Measurements from ENCODE around the gene PLBD1. TPM values are rescaled to one million over a fixed set of nuclear protein-coding genes. Genes with fewer than 3 reads are reported as not detected.

Gene PLBD1
- total and polyA plus RNA-seq, 4 donors, result 1.4 to 7.5 (median 4.2) TPM

- H3K4me1 ChIP-seq (ENCODE audit: control insufficient read depth in 4 of 4, insufficient read depth in 4 of 4, low read length in 3 of 4), result peaks cover 0 to 6% (median 2%) of the 10 kb centered on the region in 4 donors
- H3K27ac ChIP-seq (ENCODE audit: low read depth in 1 of 2, low read length in 2 of 2), result no peak overlapping the region
- no peak overlapping the region for H3K4me3 ChIP-seq (ENCODE audit: low read depth in 1 of 3, low read length in 3 of 3)
- no peaks in the 10 kb centered on the region for H3K36me3 ChIP-seq (ENCODE audit: control insufficient read depth in 4 of 4, insufficient read depth in 3 of 4, low read depth in 1 of 4, low read length in 3 of 4)
- TF ChIP-seq TAF1 (conservative IDR thresholded peaks at IDR 0.05), result no peak
- no peak for TF ChIP-seq MAX (IDR thresholded peaks at IDR 0.05)
- TF ChIP-seq ATF3 (IDR thresholded peaks at IDR 0.05), result no peak
- TF ChIP-seq HNF4G (IDR thresholded peaks at IDR 0.05), result no peak
- no peak for TF ChIP-seq FOXA1 (IDR thresholded peaks at IDR 0.05)
- no peak for TF ChIP-seq GABPA (IDR thresholded peaks at IDR 0.05 in 1 of 2, conservative IDR thresholded peaks at IDR 0.05 in 1 of 2)
- no peak for TF ChIP-seq RXRA (IDR thresholded peaks at IDR 0.05)
- no peak for TF ChIP-seq EGR1 (IDR thresholded peaks at IDR 0.05; ENCODE audit: low read depth in 2 of 2)
- TF ChIP-seq RAD21 (IDR thresholded peaks at IDR 0.05), result no peak
- no peak for TF ChIP-seq REST (IDR thresholded peaks at IDR 0.05)
- no peak for TF ChIP-seq JUND (IDR thresholded peaks at IDR 0.05)
- TF ChIP-seq YY1 (IDR thresholded peaks at IDR 0.05), result no peak
- no peaks in the 10 kb centered on the region for H3K27me3 ChIP-seq (ENCODE audit: control insufficient read depth in 4 of 4, insufficient read depth in 4 of 4, low read length in 3 of 4)
- H3K9me3 ChIP-seq (ENCODE audit: control insufficient read depth in 4 of 4, low read length in 3 of 4), result peaks cover 0 to 6% (median 4%) of the 10 kb centered on the region in 4 donors
- H3K9ac ChIP-seq (ENCODE audit: low read depth in 1 of 2, low read length in 2 of 2), result no peak overlapping the region
- WGBS, result 70% methylated on average over 3 of the region's 3 CpGs
- no peak for DNase-seq (ENCODE audit: low spot score)
Measured at GRCh38 chr12:14614704-14615121, 47.0 kb upstream of the PLBD1 start.

GRCh38 chr12:14613718-14614117 is 46.0 kb upstream of the PLBD1 start:
- no peak overlapping the region for H3K9ac ChIP-seq (ENCODE audit: low read depth in 1 of 2, low read length in 2 of 2)
- H3K9me3 ChIP-seq (ENCODE audit: control insufficient read depth in 4 of 4, low read length in 3 of 4), result peaks cover 0 to 6% (median 4%) of the 10 kb centered on the region in 4 donors
- DNase-seq (ENCODE audit: low spot score), result no peak
- no peak overlapping the region for H3K27ac ChIP-seq (ENCODE audit: low read depth in 1 of 2, low read length in 2 of 2)
- WGBS, result 88% methylated on average over 1 of the region's 1 CpG
- H3K4me3 ChIP-seq (ENCODE audit: low read depth in 1 of 3, low read length in 3 of 3), result no peak overlapping the region
- no peaks in the 10 kb centered on the region for H3K27me3 ChIP-seq (ENCODE audit: control insufficient read depth in 4 of 4, insufficient read depth in 4 of 4, low read length in 3 of 4)
- TF ChIP-seq FOXA2 (IDR thresholded peaks at IDR 0.05), result no peak
- no peaks in the 10 kb centered on the region for H3K36me3 ChIP-seq (ENCODE audit: control insufficient read depth in 4 of 4, insufficient read depth in 3 of 4, low read depth in 1 of 4, low read length in 3 of 4)
- H3K4me1 ChIP-seq (ENCODE audit: control insufficient read depth in 4 of 4, insufficient read depth in 4 of 4, low read length in 3 of 4), result peaks cover 0 to 4% (median 1%) of the 10 kb centered on the region in 4 donors

GRCh38 chr12:14612898-14613445 is 45.3 kb upstream of the PLBD1 start:
- H3K4me1 ChIP-seq (ENCODE audit: control insufficient read depth in 4 of 4, insufficient read depth in 4 of 4, low read length in 3 of 4), result peaks cover 0 to 4% (median 1%) of the 10 kb centered on the region in 4 donors
- H3K4me3 ChIP-seq (ENCODE audit: low read depth in 1 of 3, low read length in 3 of 3), result no peak overlapping the region
- no peaks in the 10 kb centered on the region for H3K27me3 ChIP-seq (ENCODE audit: control insufficient read depth in 4 of 4, insufficient read depth in 4 of 4, low read length in 3 of 4)
- H3K36me3 ChIP-seq (ENCODE audit: control insufficient read depth in 4 of 4, insufficient read depth in 3 of 4, low read depth in 1 of 4, low read length in 3 of 4), result no peaks in the 10 kb centered on the region
- no peak overlapping the region for H3K27ac ChIP-seq (ENCODE audit: low read depth in 1 of 2, low read length in 2 of 2)
- TF ChIP-seq MAX (IDR thresholded peaks at IDR 0.05) (no peak), RXRA (IDR thresholded peaks at IDR 0.05) (no peak), SP1 (IDR thresholded peaks at IDR 0.05) (no peak), FOXA1 (IDR thresholded peaks at IDR 0.05) (no peak), ATF3 (IDR thresholded peaks at IDR 0.05) (no peak), NR2F2 (IDR thresholded peaks at IDR 0.05) (no peak), EGR1 (IDR thresholded peaks at IDR 0.05; ENCODE audit: low read depth in 2 of 2) (no peak)
- peaks cover 0 to 6% (median 4%) of the 10 kb centered on the region in 4 donors for H3K9me3 ChIP-seq (ENCODE audit: control insufficient read depth in 4 of 4, low read length in 3 of 4)
- WGBS, result 88% methylated on average over 3 of the region's 3 CpGs
- DNase-seq (ENCODE audit: low spot score), result no peak
- H3K9ac ChIP-seq (ENCODE audit: low read depth in 1 of 2, low read length in 2 of 2), result no peak overlapping the region
